ENCODE data around the gene BNIP3. TPM values are rescaled to one million over a fixed set of nuclear protein-coding genes. Genes with fewer than 3 reads are reported as not detected.

The BNIP3 gene
- total RNA-seq, 4 donors from 2014 or later = 118 to 175 (median 137) TPM

- no peak for TF ChIP-seq CTCF (IDR thresholded peaks at IDR 0.05)
- TF ChIP-seq POLR2A (IDR thresholded peaks at IDR 0.05) = no peak
- TF ChIP-seq EP300 (IDR thresholded peaks at IDR 0.05) = no peak
- no peak for DNase-seq (ENCODE audit: low spot score in 2 of 2)
- WGBS, 2 donors = 87 to 88% methylated on average over 6 of the region's 6 CpGs
- no peak overlapping the region for H3K4me3 ChIP-seq
- no peaks in the 10 kb centered on the region for H3K27me3 ChIP-seq
- H3K36me3 ChIP-seq = peaks cover 0 to 56% (median 0%) of the 10 kb centered on the region in 3 donors
- no peaks in the 10 kb centered on the region for H3K9me3 ChIP-seq
- H3K27ac ChIP-seq = no peak overlapping the region
- peaks cover 0 to 32% (median 4%) of the 10 kb centered on the region in 4 donors for H3K4me1 ChIP-seq
Observed at GRCh38 chr10:131975003-131975402, 6.7 kb downstream of the BNIP3 start.

- H3K27ac ChIP-seq = no peak overlapping the region
- H3K4me3 ChIP-seq = no peak overlapping the region
- TF ChIP-seq CTCF (IDR thresholded peaks at IDR 0.05) = no peak
- no peak for TF ChIP-seq POLR2A (IDR thresholded peaks at IDR 0.05)
- TF ChIP-seq EP300 (IDR thresholded peaks at IDR 0.05) = no peak
- peaks cover 0 to 64% (median 0%) of the 10 kb centered on the region in 3 donors for H3K36me3 ChIP-seq
- DNase-seq (ENCODE audit: low spot score in 2 of 2) = no peak
- peaks cover 0 to 24% (median 3%) of the 10 kb centered on the region in 4 donors for H3K4me1 ChIP-seq
- H3K27me3 ChIP-seq = no peaks in the 10 kb centered on the region
- H3K9me3 ChIP-seq = no peaks in the 10 kb centered on the region
- 83 to 91% methylated on average over 14 of the region's 14 CpGs for WGBS, 2 donors
Observed at GRCh38 chr10:131974034-131974817, 7.5 kb downstream of the BNIP3 start.

- H3K4me1 ChIP-seq = peaks cover 0 to 16% (median 3%) of the 10 kb centered on the region in 4 donors
- H3K4me3 ChIP-seq = peak overlapping the region in 1 of 4 donors; percentile 3
- no peaks in the 10 kb centered on the region for H3K27me3 ChIP-seq
- H3K9me3 ChIP-seq = no peaks in the 10 kb centered on the region
- 81 to 82% methylated on average over 34 of the region's 34 CpGs for WGBS, 2 donors
- peaks cover 0 to 72% (median 0%) of the 10 kb centered on the region in 3 donors for H3K36me3 ChIP-seq
- DNase-seq (ENCODE audit: low spot score in 2 of 2) = no peak
- peak overlapping the region in 1 of 4 donors; percentile 44 for H3K27ac ChIP-seq
- TF ChIP-seq CTCF (IDR thresholded peaks at IDR 0.05) = no peak
- TF ChIP-seq POLR2A (IDR thresholded peaks at IDR 0.05) = no peak
- TF ChIP-seq EP300 (IDR thresholded peaks at IDR 0.05) = no peak
Observed at GRCh38 chr10:131973160-131973951, 8.4 kb downstream of the BNIP3 start.

- Histone ChIP-seq H3K27ac (peak overlapping the region in 1 of 4 donors; percentile 44), H3K9me3 (no peaks in the 10 kb centered on the region), H3K27me3 (no peaks in the 10 kb centered on the region), H3K4me1 (peaks cover 0 to 16% (median 3%) of the 10 kb centered on the region in 4 donors), H3K4me3 (peak overlapping the region in 1 of 4 donors; percentile 3), H3K36me3 (peaks cover 0 to 75% (median 0%) of the 10 kb centered on the region in 3 donors)
- peak in 1 of 2 donors; percentile 33 for DNase-seq (ENCODE audit: low spot score in 2 of 2)
- WGBS, 2 donors = 39% methylated on average over 11 of the region's 11 CpGs
- TF ChIP-seq POLR2A (IDR thresholded peaks at IDR 0.05) (no peak), EP300 (IDR thresholded peaks at IDR 0.05) (no peak), CTCF (IDR thresholded peaks at IDR 0.05) (no peak)
Observed at GRCh38 chr10:131972474-131973071, 9.2 kb downstream of the BNIP3 start.

All from tibial nerve (tissue), 4 donors.